Measurements from ENCODE around the gene NPHP4.

Gene NPHP4

DNA sequence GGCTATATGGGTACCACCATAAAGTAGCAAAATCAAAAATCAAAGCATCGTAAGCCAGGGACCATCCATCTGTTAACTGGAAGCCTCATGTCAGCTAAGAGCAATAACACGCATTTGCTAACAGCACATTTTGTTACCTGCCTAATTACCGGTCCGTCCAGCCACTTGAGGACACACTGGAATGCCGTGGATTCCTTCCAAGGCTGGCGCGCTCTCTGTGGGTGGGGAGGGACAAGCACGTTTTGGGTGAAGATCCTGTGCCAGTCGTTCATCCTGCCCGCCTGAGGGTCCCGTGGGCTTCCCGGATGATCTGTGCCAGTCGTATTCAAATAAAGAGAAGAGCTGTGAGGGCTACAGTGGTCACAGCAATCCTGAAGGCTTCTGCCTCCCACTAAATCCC, 6.2 kb downstream of the NPHP4 start:
- no peak for DNase-seq

DNA sequence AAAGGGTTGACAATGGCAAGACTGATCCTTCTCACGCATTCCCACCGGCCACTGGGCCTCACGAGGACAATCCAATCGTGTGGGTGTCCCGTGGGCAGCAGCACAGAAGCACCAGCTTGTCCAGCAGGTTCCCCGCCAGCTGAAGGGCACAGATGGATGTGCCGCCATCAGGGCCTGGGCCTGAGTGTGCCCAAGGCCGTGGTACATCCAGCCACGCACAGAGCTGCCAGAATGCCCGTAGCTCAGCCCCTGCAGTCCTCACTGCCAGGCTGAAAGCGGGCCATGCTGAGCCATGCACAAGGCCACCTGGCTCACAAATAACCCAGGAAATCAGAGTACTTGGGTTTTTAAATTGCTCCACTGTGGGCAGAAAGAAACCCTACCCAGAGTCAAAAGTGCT, 7.0 kb downstream of the NPHP4 start:
- no peak for DNase-seq

DNA sequence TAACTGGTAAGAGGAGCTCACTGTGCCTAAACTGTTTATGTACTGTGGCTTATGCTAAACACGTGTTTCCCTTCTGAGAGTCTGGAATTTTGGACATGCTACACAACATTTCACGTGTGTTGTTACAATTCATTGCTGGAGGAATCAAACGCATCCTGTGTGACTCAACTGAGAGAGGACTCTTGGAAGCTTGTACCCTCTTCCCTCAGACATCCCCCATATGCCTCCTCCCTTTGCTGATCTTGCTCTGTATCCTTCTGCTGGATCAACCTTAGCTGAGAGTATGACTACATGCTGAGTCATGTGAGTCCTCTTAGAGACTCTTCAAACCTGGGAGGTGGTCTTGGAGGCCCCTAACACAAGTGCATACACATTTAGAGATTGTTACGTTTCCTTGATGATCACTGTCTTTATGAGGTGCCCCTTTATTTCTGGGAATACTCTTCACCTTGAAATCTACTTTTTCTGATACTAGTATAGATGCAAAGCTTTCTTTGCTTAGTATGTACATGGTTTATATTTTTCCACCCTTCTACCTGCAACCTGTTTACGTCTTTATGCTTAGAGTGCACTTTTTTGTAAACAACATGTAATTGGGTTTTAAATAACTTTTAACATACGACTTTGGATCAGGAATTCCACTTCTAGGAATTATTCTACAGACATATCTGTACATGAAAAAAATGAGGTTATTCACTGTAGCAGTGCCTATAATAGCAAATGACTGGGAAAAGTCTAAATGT, 8.7 kb downstream of the NPHP4 start:
- DNase-seq: no peak

DNA sequence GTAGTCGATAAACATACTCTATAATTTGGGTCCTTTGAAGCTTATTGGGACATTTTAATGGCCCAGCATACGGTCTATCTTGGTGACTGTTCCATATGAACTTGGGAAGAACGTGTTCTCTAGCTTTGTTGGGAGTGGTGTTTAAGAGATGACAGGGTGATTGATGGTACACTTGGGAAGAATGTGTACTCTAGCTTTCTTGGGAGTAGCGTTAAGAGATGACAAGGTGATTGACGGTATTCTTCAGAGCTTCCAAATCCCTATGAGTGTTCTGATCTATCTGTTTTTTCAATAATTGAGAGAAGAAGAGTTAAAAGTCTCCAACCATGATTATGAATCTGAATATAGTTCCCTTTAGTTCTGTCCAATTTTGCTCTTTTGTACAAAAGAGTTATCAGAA, 9.4 kb downstream of the NPHP4 start:
- no peak for DNase-seq

DNA sequence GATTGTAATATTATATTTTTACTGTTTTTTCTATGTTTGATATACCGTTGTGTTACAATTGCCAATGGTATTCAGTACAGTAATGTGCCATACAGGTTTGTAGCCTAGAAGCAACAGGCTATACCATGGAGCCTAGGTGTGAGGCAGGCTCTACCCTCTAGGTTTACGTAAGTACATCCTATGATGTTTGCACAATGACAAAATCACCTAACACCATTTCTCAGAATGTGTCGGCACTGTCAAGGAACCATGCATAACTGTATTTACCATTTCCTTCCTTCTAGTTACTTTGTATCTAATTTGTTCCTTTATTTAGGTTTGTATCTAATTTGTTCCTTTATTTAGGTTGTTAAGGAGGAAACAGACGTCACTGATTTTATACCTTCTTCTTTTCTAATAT, 9.9 kb downstream of the NPHP4 start:
- no peak for DNase-seq

DNA sequence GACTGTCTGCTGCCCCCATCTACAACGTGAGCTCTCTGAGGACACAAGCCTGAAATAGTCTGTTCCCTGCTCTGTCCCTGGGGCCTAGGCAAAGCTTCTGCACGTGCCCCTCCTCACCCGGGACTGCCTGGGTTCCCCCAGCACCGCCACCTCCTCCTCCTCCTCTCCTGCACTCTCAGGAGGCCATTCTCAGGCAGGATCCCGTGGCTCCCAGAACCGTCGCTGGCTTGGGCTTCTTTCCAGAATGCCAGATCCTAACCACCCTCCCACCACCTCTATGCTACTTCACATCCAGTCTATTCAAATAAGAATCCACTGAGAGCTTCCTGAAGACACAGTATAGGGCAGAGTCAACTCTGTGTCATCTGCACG, 11.2 kb downstream of the NPHP4 start:
- DNase-seq: no peak

DNA sequence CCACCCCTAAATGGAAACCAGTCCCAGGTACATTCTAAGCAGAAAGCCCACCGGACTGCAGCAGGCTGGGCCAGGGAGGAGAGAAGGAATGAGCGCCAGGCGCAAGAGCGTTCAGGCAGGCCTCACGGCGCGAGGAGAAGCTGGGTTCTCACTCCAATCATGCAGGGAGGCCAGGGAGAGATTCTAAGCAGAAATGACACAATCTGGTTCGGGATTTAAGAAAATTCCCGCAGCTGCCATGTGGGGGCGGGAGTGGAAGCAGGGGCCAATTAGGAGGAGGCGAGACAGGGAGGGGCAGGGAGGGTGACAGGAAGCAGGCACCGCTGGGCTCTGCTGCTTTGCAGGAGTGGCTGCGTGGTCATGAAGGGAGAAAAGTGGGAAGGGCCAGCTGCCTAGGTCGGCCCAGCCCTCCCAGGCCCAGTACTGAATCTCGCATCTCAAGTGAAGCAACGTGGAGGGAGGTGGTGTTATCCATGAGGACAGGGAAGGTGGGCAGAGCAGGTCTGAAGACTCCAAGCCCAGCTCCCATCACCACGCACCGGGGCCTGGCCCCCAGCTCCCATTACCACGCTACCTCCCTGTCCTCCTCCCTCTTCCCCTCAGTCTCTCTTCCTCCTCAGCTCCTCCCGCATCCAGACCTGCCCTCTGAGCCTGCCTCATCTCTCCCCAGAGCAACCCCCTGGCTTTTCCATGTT, 11.8 kb downstream of the NPHP4 start:
- no peak for DNase-seq

DNA sequence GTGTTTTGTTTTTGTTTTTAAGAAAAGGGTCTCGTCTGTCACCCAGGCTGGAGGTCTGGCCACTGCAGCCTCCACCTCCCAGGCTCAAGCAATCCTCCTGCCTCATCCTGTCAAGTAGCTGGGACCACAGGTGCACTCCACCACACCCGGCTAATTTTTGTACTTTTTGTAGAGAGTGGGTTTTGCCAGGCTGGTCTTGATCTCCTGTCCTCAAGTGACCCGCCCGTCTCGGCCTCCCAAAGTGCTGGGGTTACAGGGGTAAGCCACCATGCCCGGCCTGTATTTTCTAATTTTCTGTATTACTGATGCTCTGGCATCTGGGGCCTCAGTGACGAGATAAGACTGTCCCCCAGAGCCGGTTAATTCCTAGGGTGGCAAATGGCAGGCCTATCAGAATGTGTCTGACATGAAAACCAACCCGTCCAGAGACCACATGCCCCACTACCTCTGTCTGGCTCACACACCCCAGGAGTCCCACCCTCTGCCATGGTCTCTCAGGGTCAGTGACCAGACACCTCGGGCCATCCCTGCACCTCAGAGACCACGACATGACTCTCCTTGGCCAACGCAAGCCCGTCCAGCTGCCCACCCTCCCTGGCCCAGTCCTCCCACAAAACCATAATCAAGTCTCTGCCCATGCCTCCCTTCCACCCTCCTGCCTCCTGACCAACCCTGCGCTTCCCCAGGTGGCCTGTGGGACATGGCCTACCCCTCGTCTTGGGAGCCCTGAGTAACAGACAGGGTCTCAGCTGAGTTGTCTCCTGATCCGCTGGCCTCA, 12.5 kb downstream of the NPHP4 start:
- DNase-seq: no peak

DNA sequence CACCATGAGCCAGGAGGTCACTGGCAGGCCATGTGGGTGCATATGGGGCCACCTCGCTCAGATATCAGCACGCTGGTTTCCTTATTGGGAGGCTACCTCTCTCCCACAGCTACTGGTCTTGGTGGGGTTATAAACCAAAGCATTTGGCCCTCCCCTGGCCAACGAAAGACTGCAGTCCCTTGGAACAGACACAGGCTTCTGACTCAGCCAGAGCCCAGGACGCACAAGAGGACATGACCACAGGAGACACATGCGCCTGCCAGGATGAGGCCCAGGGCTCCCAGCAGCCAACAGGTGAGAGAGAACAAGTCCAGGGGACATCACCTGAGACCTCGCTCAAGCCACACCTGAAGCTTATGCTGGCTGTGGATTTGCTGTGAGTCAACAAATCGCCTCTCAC, 13.8 kb downstream of the NPHP4 start:
- no peak for DNase-seq

DNA sequence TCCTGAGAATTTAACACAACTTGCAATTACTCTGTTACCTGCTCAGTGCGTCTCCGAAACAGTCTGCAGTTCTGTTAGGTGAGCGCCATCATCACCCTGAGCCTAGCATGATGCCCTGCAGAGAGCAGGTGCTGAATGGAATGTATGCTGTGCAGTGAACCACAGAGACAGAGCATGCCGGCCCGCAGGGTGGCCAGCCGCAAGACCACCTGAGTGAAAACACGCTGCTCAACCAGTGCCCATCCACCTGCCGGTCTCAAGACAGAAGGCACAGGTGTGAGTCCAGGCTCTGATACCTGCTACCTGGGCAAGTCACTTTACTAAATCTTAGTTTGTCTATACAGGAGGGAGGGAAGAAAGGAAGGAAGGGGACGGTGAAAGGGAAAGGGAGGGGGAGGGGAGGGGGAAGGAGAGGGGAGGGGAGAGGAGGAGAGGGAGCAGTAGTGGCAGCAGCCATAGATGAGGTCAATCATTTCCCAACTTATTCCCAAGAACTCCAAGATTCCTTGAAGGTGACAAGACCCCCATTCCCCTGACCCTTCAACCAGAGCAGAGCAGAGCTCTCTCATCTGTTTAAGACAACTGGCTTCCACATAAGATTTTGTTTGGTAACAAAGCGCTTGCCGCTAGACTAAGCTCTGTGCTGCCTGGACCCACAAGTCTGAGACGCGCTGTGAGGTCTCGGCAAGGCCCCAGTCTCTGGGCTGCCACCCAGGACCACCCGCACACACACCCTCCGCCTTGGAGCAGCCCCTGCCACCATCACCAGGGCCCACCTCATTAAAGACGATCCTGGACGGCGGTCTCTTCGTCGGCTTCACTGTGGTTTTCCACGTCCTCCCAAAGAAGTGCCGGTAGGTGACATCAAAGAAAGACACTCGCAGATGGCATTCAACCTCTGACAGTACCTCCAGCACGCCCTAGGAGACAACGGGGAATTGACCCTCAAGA, 14.5 kb downstream of the NPHP4 start:
- DNase-seq: no peak

DNA sequence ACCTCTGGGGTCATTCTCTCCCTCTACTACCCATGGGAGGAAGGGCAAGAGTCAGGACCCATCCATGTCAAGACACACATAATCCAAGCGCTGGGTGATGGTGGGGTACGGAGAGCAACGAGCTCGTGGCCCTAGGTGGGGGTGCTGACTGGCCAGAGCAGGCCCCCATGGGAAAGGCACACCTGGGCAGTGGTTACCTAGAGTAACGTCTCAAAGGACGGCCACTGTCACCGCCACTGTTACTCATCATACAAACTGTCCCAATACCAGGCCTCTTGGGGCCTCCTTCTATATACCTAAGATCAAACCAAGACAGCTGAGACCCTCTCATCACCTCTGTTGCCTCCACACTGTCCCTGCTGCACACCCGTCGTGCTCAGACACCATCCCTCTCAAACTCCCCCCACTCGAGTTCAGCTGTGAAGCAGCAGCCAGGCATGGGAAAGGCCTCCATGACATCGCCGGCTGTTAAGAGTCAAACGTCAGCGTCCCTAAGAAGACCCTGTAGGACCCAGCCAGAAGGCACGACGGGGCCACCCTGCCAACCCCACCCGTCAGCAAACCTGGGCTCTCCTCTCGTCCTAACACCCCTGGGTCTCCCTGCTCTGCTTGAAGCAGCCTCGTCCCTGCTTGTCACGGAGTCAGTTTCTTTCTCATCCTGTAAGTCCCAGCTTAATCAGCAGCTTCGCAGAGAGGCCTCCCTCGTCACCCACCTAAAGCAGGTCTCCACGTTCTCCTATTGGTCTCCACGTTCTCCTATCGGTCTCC, 15.3 kb downstream of the NPHP4 start:
- no peak for DNase-seq

DNA sequence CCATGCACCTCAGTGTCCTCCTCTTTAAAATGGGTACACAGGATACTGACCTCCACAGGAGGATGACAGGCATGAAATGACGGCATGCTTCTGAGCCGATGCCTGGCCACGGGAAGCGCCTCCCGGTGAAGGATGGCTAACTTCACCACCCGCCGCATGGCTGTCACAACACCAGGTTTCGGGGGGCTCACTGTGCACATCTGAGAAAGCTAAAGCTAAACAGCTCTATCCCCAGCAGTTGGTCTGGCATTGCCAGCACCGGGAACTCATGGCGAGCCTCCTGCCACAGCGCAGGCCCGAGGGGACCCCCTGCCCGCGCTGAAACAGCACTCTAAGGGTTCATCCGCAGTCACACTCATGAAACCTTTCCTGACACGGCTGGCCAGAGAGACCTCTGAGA, 16.0 kb downstream of the NPHP4 start:
- no peak for DNase-seq

DNA sequence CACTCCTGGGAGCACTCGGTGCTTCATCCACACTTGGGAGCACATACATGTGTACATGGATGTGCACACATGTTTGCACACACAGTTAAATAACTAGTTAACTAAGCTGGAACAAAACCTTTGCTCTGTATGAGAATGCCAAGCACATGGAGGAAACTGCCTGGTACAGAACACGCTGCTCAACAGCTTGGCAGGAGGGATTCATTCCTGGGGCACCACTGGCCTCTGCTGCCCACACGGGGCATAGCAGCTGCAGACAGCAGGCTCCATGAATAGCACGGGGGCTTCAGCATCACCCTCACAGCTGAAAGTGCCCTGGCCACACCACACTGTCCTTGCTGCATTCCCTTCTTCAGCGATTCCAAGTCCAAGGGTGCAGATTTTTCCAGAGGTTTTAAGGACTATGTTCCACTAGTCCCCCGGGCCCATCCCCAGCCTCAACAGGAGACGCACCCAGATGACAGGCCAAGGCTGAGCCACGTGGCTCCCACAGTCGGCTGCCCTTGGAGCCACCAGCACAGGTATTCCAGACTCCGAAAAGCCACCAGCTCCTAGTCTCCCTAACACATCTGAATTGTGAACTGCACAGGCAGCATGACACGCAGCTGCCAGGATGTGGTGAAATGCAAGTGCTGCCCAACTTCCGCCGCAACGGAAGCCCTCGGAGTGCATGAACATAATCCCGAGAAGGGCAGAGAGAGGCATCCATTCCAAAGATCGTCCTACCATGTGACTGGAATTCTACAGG, 16.9 kb downstream of the NPHP4 start:
- peak; percentile 37 to 41 for DNase-seq

DNA sequence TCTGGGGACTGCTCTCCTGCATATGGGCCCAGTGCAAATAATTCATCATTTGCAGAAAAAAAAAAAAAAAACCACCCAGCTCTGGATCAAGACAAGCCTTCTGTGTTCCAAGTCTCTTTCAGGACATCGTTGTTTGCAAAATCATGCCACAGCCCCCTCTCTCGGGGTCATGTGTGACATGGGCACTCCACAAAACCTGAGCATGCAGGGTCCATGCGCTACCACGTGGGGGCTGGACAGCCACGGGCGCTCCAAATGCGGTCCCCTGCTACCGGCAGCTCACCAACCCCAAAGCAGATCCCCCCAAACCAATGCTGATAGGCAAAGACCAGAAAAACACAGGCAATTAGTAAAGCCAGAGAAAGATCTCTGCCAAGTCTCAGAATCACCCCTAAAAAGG, 17.6 kb downstream of the NPHP4 start:
- no peak for DNase-seq

DNA sequence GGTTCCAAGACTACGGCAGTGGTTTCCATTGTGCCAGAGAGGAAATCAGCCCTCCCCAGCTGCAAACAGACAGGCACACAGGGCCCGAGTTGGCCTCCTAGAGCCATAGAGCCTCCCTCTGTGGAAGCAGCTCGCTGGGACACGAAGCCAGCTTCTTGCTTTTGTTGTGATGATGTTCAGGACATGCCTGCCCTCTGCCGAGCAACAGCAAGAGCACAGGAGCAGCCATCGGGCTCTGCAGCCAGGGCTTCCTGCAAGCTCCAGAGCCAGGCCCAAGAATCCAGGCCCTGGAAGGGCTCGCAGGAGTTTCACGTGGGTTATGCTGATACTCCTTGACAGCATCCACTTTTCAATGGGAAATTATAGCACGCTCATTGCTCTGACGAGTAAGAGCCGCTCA, 18.5 kb downstream of the NPHP4 start:
- DNase-seq: peak; percentile 74 to 77

DNA sequence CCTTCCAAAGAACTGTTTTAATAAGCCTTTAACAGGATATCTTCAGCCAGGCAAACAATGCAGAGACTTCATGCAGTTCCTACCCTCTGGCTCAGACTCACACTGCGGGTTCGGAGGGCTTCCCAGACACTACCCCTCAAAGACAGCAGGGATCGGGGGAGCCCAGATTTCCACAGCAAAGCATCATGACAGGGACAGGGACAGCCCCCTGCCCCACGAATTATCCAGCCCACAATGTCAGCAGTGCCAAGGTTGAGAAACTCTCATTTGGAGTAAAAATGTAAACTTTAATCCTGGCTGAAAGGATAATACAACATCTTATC, 20.1 kb downstream of the NPHP4 start:
- DNase-seq: no peak

DNA sequence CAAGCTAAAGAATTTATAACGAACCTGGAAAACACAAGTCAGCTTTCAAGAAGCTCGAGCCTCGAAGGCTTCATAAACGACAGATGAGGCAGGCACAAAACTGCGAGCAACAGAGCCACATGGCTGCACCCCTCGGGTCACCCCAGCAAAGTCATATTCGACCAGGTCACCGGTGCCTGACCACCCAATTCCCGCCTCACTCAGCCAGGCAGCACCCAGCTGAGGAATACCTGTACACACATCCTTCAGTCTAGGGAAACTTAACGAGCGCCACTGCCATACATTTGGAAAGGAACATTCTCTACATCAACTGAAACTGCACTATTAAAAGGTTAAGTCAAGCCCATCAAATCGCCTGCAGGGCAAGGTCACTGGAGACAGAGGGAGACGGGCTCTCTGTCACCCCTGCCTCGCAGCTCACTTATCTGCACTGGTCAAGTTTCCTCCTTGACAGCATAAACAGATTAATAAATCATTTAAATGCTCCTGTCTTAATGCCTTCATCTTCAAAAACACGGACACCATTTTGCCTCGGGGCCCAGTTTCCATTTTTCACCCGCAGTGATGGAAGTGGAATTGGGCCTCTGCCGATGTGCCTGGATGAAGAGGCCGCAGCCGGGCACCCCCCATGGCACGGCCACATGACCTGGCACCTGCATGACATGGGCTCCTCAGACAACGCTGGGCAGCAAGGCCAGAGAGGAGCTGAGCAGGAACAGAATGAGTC, 20.6 kb downstream of the NPHP4 start:
- no peak for DNase-seq

DNA sequence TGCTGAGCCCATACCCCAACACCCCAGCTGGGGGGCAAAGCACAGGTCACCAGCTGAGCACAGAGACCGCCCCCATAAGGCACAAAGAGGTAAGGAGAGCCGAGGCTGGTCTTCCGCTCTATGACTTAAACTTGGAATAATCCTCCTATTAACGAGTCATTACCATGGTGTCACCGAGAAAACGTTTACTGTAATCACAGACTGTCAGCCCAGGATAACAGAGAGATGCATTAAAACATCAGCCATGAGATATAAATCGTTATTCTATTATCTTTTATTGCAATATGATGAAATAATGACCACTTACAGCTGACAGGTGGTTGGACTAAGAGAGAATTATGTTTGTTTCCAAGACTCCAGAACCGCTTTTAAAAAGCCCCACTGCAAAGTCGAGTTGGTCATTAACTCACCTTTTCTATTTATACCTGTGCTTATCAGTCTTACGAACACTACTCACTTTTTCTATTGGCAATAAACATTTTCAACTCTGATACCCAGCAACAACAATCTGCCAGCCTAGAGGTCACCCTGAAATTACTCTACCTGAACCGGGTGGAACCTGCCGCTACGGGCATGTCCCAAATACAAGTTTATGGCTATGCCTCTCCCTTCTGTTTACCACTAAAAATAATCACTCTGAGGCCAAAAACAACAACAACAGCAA, 21.5 kb downstream of the NPHP4 start:
- DNase-seq: no peak

DNA sequence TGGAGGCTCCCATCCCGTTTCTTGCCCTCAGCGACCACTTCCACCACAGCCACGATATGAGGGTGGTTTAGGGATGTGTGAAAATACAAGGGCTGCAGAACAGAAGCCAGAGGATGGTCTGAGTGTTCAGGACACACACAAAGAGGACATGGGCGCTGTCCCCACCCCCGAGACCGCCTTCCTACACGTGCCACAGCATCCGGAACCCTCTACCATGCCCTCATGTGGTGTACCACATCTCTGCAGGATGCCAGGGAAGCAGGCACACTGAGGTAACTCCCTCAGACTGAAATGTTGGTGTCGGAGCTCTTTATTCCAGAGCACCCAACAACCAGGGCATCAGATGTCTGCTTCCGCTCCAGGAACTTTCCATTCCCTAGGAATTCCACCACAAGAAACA, 23.1 kb downstream of the NPHP4 start:
- no peak for DNase-seq

DNA sequence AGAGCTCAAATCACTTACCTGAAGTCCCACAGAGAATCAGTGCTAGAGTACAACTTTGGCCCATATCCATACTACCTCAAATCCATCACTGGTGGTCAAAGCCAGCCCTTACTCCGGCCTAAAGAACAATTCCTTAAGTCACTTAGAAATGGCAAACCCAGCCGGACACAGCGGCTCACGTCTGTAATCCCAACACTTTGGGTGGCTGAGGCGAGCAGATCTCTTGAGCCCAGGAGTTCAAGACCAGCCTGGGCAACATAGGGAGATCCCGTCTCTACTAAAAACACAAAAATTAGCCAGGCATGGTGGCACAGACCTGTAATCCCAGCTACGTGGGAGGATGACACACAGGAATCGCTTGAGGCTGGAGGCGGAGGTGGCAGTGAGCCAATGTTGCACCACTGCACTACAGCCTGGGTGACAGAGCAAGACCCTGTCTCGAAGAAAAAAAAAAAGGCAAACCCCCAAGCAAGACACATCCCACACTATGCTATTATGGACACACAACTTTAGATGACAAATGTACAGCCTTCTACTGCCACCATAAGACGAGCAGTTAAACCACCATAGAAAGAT, 24.0 kb downstream of the NPHP4 start:
- DNase-seq: no peak
